HG03039 (cell line): ENCODE results near the gene ARL5A.
"Not testable (repeated sequence)": the region's sequence is repeated elsewhere in the genome, so short reads cannot be mapped to it uniquely, and the experiment has no call there.

Experiments
- ATAC-seq: cut with Tn5 transposase; IDR thresholded peaks from one replicate; pipeline ENCODE4 v1.9.1; 2021; ENCODE audit warnings: mild to moderate bottlenecking, moderate library complexity; ENCODE audit not compliant: unreplicated experiment

Gene ARL5A

DNA sequence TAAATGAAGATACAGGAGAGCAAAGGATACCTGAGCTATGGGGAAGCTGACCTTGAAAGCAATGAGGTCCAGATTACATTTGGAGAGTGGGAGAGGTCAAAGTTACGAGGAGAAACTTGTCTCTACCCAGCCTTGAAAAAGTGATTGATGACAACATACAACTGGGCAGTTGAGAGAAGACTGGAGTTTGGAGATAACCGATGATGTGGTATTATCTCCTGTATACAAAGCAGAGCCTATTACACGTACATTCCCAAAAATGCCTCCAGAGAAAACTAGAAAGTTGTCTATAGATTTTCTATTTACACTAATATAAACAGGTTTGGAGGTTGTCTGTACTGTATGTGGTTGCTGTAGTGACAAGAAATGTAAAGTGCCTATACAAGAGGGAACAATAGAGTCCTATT, 28.3 kb downstream of the ARL5A start:
- no peak for ATAC-seq

DNA sequence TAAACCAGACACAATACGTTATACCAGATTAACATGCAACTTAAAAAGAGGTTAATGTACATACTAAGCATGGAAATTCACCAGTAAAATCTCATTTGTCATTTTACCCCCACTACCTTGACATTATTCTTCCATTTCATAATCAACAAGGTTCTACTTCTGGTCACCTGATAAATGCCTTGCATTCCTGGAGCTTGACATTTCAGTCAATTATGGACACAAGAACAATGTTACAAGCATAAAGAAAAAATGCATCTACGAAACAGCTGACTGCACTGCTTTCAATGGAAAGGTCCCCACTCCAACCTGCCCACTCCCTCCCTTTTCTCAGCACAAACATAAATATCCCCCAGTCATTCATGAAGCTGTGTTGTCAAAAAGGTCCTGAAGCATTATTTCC, 31.4 kb downstream of the ARL5A start:
- ATAC-seq: no peak

DNA sequence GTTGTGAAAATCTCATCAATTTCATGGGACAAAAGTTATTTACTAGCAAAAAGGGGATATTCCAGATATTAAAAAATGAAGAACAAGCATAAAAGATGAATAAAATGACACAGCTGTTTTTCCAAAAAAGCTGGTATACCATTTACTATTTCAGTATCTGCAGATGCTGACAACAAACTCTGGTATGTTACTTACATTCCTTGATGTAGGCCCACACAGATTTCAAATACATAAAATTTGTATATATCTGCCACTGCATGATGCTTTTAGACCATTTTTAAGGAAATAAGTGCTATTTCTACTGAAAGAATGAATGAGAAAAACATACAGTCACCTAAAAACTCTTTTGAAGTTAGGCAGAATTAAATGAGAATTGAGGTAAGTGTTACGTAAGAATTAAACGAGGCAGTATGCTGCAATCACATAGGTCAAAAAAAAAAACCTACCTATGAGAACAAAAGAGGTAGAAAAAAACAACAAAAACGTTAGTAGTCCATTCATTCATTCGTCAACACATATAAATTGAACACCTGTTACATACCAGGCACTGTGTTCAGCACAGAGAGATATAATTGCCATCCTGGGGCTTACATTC, 32.5 kb downstream of the ARL5A start:
- no peak for ATAC-seq

DNA sequence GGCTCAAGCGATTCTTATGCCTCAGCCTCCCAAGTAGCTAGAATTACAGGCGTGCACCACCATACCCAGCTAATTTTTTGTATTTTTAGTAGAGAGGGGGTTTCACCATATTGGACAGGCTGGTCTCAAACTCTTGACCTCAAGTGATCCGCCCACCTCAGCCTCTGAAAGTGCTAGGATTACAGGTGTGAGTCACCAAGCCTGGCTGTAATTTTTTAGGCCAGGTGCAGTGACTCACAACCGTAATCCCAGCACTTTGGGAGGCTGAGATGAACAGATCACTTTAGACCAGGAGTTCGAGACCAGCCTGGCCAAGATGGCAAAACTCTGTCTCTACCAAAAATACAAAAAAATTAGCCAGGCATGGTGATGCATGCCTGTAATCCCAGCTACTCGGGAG, 33.8 kb downstream of the ARL5A start:
- ATAC-seq: not testable (repeated sequence)

DNA sequence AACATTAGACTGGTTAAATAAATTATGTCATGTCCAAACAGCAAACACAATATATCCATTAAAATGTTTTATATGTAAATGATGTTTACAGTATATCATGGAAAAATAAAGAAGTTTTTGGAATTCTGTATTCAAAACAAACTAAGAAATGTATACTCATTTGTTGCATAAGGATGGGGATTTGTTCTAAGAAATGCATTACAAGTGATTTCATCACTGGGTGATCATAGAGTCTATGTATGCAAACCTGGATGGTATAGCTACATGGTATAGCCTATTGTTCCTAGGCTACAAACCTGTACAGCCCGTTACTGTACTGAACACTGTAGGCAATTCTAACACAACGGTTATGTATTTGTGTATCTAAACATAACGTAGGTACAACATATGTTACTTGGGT, 35.1 kb downstream of the ARL5A start:
- ATAC-seq: no peak

DNA sequence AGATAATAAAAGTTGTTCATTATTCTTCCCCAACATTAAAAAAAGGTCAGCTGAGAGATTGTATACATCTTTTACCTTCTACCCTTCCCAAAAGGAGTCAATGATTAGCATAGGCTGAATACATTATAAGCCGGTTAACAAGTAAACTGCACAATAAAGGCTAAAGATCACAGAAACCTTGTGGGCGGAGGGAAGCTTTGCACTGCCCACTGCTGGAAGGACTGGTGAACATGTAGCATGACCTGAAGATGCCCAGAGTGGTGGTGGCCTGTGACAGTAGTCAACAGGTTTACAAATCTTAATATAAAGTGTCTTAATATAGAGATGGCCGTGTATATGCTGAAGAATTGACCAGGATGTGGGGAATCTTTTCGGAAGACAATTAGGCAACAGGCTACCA, 35.6 kb downstream of the ARL5A start:
- no peak for ATAC-seq

DNA sequence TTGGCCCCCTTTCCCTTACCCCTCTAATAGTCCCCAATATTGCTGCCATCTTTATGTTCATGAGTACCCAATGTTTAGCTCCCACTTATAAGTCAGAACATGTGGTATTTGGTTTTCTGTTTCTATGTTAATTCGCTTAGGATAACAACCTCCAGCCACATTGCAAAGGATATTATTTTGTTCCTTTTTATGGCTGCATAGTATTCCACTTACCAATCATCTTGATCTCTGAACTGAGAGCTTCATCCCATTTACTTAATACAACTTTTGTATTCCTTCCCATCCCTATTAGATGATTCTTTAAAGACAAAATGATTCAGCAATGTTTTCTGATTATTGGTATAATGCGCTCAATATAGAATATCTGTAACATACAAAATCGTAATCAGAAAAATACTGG, 36.7 kb downstream of the ARL5A start:
- no peak for ATAC-seq

DNA sequence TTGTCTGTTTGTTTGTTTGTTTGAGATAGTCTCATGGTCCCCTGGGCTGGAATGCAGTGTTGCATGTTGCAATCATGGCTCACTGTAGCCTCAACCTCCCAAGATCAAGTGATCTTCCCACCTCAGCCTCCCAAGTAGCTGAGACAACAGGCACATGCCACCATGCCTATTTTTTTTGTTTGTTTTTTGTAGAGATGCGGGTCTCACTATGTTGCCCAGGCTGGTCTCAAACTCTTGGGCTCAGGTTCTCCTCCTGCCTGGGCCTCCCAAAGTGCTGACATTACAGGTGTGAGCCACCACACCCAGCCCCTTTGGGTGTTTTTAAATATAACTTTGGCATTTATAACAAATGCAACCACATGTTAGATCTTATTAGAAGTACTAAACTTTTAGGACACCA, 37.5 kb downstream of the ARL5A start:
- ATAC-seq: no peak

DNA sequence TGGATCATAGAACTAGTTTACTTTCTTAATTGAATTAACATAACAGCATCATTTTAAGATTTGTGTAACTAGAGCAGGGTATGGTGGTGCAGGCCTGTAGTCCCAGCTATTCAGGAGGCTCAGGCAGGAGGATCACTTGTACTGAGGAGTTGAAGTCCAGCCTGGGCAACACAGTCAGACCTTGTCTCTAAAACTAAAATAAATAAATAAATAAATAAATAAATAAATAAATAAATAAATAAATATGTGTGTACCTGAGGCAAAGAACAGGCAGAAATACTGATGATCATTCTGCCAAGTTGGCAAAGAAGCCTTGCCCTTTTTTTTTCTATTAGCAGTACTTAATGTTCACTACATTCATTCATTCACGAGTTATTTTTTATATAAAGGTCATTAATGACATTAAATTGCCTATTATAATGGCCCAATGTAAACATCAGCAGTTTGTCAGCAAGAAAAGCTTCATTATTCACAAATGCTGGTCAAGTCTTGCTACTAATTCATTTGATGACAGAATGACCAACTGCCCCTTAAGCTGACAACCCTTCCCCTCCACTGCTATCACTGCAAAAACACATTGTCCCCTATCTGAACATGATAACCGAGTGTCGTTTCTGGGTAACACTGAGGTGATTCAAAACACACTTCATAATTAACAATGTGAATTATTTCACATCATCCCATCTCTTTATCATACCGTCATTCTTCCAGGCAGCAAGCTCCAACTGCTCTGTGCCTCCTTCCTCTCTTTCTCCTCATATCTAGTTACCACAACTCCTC, 39.0 kb downstream of the ARL5A start:
- ATAC-seq: no peak

DNA sequence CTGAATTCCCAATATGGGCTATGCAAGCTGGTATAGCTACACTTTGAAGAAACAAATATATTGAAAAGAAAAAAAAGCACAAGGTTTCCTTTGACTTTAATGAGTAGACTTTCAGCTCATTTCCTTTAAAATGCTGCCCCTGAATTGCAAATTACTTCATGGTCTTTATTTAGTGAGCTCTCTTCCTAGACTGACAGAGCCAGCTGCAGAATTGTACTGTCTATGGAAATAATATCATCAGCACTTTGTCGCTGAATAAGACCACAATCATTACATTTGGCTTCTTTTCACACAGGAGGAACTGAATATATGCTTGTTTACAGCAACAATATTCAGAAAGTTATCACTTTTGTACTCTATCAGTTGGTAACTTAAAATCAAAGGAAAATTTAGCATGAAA, 41.7 kb downstream of the ARL5A start:
- no peak for ATAC-seq

DNA sequence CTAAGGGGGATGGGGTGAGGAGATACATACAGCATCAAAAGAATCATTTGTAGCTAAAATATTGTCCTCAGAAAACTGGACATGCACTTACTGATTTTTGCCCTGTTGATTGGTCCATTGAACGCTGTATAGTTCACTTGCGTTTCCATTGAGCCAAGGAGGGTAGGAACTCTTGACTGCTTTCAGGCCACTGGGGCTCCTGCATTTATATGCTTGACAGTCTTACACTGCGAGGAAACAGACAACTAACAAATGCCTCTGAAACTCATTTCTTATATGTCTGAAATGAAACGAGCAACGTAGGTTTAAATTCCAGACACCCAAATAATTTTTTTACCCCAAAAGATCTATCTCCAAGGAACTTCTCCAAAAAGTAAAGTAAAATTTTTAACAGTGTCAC, 42.1 kb downstream of the ARL5A start:
- no peak for ATAC-seq

DNA sequence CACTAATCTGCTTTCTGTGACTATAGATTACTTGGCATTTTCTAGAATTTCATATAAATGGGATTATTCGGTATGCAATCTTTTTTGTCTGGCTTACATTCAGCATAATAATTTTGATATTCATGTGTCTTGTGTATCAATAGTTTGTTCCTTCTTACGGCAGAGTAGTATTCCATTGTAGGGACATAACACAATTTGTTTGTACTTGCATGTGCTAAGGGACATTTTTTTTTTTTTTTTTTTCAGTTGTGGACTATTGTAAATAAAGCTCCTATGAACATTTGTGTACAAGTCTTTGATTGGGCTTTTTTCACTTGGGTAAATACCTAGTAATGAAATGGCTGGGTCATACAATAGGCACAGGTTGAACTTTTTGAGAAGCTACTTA, 45.1 kb downstream of the ARL5A start:
- ATAC-seq: no peak

DNA sequence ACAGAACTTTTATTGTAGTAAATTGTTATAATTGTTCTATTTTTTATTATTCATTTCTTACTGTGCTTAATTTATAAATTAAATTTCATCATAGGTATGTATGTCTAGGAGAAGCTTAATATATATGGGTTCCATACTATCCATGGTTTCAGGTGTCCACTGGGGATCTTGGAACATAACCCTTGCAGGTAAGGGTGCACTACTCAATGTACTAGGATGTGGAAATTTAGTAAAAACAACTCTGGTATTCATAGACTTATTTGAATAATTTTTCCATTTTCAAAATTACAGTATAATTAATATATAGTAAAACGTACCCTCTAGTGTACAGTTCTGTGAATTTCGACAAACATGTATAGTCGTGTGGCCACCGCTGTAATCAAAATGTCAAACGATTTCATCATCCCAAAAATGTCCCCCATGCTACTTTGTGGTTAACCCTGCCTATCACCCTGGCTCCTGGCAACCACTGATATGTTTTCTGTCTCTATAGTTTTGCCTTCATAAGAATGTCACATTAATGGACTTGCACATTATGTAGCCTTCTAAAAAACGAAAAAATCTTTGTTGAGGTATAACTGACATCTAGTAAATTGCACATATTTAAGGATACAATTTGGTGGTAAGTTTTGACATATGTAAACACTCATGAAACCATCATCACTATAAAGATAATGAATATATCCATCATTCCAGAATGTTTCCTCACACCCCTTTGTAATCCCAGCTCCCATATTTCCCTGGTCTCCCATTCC, 45.7 kb downstream of the ARL5A start:
- ATAC-seq: no peak

DNA sequence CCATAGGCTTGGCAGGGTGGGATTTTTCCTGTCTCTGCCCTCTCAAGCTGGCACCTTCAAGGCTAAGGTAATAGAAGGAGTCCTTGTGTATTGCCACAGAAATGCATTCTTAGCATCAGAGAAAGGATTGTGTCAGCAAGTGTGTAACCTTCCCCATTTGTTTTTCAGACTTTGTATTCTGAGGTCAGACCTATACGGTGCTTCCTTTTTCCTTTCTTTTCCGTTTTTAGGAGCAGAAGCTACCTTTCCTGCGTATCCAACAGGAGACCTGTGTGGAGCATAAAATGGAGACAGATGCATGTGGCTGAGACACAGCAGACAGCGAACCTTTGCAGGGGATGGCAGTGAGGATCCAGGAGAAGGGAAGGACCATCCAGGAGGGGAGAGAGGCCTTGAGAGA, 46.6 kb downstream of the ARL5A start:
- ATAC-seq: no peak

DNA sequence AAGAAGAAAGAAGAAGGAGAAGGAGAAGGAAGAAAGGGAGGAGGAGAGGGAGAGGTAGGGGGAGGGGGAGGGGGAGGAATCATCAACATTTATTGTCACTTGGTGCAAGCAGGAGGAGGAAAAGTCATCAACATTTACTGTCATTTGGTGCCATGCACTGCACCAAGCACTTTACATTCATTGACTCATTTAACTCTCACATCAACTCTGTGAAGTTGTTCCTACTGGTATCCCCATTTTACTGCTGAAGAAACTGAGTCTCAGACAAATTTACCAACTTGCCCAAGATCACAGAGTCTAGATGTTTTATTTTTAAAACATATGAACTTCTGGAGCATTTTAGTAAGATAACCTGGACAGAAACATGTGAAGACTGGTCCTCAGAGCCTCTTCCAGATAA, 47.3 kb downstream of the ARL5A start:
- no peak for ATAC-seq

DNA sequence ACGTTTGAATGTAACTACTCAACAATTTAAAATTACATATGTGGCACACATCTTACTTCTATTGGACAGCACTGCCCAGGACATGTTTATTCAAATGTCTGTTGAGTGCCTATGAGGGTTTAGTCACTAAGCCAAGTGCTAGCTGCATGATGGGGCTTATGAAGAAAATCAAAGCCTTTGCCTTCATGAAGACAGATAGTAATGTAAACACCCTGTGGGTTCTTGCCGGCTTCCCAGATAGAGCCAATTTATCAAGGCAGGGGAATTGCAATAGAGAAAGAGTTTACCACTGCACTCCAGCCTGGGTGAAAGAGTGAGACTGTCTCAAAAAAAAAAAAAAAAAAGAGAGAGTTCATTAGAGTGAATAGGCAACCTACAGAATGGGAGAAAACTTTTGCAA, 50.3 kb downstream of the ARL5A start:
- no peak for ATAC-seq

DNA sequence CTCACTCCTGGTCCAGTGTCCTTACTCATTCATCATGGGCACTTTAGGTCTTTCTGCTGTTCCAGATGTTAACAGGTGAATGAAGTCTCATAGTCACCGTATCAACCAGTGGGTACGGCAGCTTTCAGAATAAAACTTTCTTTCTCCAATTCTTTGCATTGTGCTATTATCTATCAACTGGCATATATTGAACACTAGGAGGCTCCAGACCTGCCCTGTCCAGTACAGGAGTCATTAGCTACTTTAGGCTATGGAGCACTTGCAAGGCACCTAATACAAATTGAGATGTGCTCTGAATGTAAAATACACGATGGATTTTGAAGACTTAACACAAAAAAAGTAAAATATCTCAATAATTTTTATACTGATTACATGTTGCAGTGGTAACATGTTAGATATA, 50.7 kb downstream of the ARL5A start:
- ATAC-seq: no peak

DNA sequence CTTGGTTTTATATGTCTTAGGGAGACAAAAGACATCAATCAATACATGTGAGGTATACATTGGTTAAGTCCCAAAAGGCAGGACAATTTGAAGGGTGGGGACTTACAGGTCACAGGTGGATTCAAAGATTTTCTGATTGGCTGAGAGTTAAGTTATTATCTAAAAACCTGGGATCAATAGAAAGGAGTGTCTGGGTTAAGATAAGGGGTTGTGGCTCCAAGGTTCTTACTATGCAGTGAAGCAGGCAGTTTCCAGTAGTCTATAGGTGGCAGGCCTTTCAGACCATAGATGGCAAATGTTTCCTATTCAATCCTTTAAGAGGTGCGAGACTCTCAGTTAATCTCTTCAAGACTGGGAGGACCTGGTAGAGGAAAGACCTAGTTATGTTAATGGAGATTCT, 51.9 kb downstream of the ARL5A start:
- no peak for ATAC-seq

DNA sequence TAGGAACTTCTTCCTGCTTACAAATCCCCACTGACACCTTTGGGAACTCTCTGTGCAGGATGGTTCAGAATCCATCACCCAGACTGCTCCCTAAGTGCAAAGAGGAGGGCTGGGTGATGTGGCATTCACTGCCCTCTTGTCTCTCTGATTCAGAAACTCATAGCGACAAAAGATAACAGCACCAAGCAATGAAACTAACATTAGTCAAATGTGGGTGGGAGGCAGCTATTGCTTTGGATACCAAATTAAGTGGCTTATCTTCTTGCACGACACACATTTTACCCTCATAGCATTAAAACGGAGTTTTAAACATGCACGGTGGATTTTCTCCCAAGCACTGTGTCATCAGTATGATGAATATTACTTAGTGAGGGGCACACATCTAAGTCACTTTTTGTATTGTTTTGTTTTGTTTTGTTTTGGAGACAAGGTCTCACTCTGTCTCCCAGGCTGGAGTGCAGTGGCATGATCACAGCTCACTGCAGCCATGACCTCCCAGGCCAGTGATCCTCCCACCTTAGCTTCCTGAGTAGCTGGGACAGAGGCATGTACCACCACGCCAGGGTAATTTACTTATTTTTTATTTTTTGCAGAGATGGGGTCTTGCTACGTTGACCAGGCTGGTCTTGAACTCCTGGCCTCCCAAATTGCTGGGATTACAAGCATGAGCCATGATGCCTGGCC, 53.0 kb downstream of the ARL5A start:
- no peak for ATAC-seq

DNA sequence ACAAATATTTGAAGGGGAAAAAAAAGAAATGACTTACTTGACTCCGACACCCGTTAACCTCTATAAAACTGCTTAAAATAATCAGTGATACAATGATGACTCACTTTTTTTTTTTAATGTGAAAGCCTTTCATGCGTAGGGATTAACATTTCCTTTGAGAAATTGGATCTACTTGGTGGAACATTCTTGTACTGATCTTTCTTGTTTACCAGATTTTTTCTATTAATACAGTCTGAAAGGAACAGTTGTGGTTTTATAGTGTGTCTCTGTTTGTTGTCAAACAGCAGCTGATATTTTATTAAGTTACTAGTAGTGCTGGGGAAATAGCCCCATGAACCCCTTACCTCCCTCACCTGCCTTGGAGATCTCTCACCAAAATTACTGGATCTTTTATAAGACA, 53.7 kb downstream of the ARL5A start:
- no peak for ATAC-seq

DNA sequence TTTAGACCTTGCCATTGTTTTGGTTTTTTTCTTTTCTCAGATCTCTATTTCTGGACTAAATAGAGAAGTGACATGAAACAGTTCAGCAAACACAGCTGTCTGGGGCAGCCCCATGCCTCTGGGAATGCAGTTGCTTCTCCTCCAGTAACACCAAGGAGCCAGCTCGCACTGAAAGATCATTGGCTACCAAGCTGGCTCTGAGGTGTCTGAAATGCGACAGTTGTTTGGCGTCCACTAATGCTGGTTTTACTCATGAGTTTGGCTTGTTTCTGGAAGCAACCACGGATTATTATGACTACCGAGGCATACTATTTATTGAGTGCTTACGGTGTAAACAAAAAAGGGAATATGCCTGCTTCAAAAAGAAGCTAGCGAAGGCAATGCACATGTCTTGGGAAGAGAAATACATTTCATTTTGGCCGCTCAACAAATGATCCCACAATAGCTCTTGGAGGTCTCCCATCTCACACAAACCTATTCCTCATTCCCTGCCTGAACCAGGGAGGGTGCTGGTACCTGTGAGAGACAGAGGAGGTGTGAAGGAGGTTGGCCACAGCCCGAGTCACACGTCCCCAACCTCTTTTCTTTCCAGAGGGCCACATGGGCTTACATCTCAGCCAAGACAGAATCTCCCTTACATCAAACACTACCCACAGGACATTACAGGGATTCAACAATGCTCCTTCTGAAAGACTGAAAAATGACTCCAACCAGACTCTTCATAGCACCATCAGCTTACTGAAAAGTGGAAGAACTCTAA, 56.4 kb downstream of the ARL5A start:
- ATAC-seq: peak; percentile 92
